Activated CD8-positive, alpha-beta T cell treated with anti-CD3 and anti-CD28 coated beads for 36 hours (primary cell): Measurements from ENCODE around the gene RNASE1. TPM values are rescaled to one million over a fixed set of nuclear protein-coding genes. Genes with fewer than 3 reads are reported as not detected.
A peak's percentile ranks its signal among the peaks of the same experiment; 100 is the strongest.

Experiments
- ATAC-seq: fragments of 200-7000 bp; cut with Tn5 transposase; one replicate; pipeline ENCODE4 v1.10.0; 2021; ENCODE audit warnings: mild to moderate bottlenecking, moderate library complexity
- CTCF ChIA-PET: fragments of 350-600 bp; sonication (Branson Sonifier 250); formaldehyde crosslinking; loops from one replicate; lab custom pipeline; 2021; ENCODE audit warnings: antibody characterized with exemption; lab: Charles Lee
- POLR2A ChIA-PET: fragments of 350-600 bp; sonication (Branson Sonifier 250); formaldehyde crosslinking; loops from one replicate; lab custom pipeline; 2021; ENCODE audit warnings: antibody characterized with exemption; lab: Charles Lee
- DNase-seq: peaks from one replicate; pipeline ENCODE4 v3.0.0-alpha.2; 2020
- H3K27ac Mint-ChIP-seq: one replicate; pipeline ENCODE4 v1.8.0; 2021; ENCODE audit warnings: mild to moderate bottlenecking, mixed read lengths
- H3K27me3 Mint-ChIP-seq: one replicate; pipeline ENCODE4 v1.8.0; 2021; ENCODE audit warnings: mixed read lengths
- H3K36me3 Mint-ChIP-seq: one replicate; pipeline ENCODE4 v1.8.0; 2021; ENCODE audit warnings: low read depth, mixed read lengths
- H3K4me1 Mint-ChIP-seq: one replicate; pipeline ENCODE4 v1.8.0; 2021; ENCODE audit warnings: low read depth, mixed read lengths
- H3K4me3 Mint-ChIP-seq: one replicate; pipeline ENCODE4 v1.8.0; 2021; ENCODE audit warnings: mild to moderate bottlenecking, moderate library complexity, mixed read lengths
- H3K9me3 Mint-ChIP-seq: one replicate; pipeline ENCODE4 v1.8.0; 2021; ENCODE audit warnings: mixed read lengths
- intact Hi-C: fragments of 100-400 bp; cut with micrococcal nuclease; formaldehyde crosslinking; loops from one replicate; pipeline ENCODE4 v1.10.0; 2022
- total RNA-seq, 2 experiments: library from RNA; stranded (reverse); gene quantifications; one replicate each; pipeline ENCODE4 v1.2.3, GENCODE V29; 2021
- TF ChIP-seq, protein P1 (sequence below): fragments of 200-600 bp; IDR thresholded peaks from one replicate; pipeline ENCODE4 v1.8.0; 2022; ENCODE audit warnings: antibody characterized with exemption, mild to moderate bottlenecking

Gene RNASE1
- total RNA-seq, 2 experiments from 2014 or later = not detected

GRCh38 chr14:20782280-20782890 lies 20.3 kb downstream of the RNASE1 start:
- Mint-ChIP-seq H3K9me3 (no peaks in the 10 kb centered on the region), H3K4me3 (peak overlapping the region; percentile 49), H3K4me1 (peaks cover 20% of the 10 kb centered on the region), H3K27me3 (peaks cover 2% of the 10 kb centered on the region), H3K36me3 (no peaks in the 10 kb centered on the region), H3K27ac (peak overlapping the region; percentile 39)
- DNase-seq = peak; percentile 4
- peak; percentile 67 for ATAC-seq
- intact Hi-C loops = no loop called here
- ChIA-PET POLR2A (no interaction called here), CTCF (interaction anchor here (1.1 to 1.9 kb wide), 3 partner anchors 26 to 322 kb away, joined by 3 to 8 read pairs (median 3); no protein-coding TSS in a partner anchor)
- TF ChIP-seq, protein P1, sequence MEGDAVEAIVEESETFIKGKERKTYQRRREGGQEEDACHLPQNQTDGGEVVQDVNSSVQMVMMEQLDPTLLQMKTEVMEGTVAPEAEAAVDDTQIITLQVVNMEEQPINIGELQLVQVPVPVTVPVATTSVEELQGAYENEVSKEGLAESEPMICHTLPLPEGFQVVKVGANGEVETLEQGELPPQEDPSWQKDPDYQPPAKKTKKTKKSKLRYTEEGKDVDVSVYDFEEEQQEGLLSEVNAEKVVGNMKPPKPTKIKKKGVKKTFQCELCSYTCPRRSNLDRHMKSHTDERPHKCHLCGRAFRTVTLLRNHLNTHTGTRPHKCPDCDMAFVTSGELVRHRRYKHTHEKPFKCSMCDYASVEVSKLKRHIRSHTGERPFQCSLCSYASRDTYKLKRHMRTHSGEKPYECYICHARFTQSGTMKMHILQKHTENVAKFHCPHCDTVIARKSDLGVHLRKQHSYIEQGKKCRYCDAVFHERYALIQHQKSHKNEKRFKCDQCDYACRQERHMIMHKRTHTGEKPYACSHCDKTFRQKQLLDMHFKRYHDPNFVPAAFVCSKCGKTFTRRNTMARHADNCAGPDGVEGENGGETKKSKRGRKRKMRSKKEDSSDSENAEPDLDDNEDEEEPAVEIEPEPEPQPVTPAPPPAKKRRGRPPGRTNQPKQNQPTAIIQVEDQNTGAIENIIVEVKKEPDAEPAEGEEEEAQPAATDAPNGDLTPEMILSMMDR = no peak

DNA sequence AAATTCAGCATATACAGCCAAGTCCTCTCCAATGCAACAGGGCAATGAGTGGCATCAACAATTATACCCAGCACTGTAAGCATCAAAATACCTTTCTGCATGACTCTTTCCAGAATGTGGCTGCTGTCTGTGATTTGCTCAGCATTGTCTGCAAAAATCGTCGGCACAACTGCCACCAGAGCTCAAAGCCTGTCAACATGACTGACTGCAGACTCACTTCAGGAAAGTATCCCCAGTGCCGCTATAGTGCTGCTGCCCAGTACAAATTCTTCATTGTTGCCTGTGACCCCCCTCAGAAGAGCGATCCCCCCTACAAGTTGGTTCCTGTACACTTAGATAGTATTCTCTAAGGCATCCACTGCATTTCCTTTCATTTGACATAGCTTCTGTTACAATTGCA lies 20.8 kb downstream of the RNASE1 start:
- DNase-seq = peak; percentile 5
- ChIA-PET POLR2A (no interaction called here), CTCF (interaction anchor here (0.7 to 1.9 kb wide), 5 partner anchors 25 to 322 kb away, joined by 3 to 8 read pairs (median 3); no protein-coding TSS in a partner anchor)
- ATAC-seq = no peak
- peaks cover 2% of the 10 kb centered on the region for H3K27me3 Mint-ChIP-seq
- peak overlapping the region; percentile 49 for H3K4me3 Mint-ChIP-seq
- no peaks in the 10 kb centered on the region for H3K36me3 Mint-ChIP-seq
- TF ChIP-seq, protein P1 = no peak
- H3K4me1 Mint-ChIP-seq = peaks cover 20% of the 10 kb centered on the region
- peak overlapping the region; percentile 39 for H3K27ac Mint-ChIP-seq
- H3K9me3 Mint-ChIP-seq = no peaks in the 10 kb centered on the region
- intact Hi-C loops = no loop called here

DNA sequence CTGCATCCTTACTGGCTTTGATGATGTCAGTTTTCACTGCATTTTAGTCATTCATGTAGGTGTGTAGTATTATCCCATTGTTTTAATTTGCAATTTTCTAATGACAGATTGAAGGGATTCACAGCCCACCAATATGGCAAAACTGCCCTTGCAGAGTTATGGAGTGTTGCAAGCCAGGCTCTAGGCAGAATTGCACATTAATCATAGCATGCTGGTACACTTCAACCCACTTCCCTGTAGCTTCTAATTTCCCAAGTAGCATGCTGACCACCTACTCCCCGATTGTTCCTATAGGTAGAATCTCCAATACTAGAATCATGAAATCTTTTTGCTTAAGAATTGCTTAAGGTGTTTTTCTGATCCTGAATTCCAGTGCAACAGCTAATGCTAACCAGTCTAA lies 26.7 kb downstream of the RNASE1 start:
- POLR2A ChIA-PET = no interaction called here
- Mint-ChIP-seq H3K27me3 (peaks cover 3% of the 10 kb centered on the region), H3K4me1 (peaks cover 2% of the 10 kb centered on the region), H3K27ac (no peak overlapping the region), H3K36me3 (no peaks in the 10 kb centered on the region), H3K4me3 (no peak overlapping the region), H3K9me3 (no peaks in the 10 kb centered on the region)
- no peak for ATAC-seq
- no peak for DNase-seq
- TF ChIP-seq, protein P1 = no peak
- CTCF ChIA-PET = interaction anchor here (1.0 to 1.8 kb wide), 3 partner anchors 85 to 195 kb away, joined by 3 to 4 read pairs (median 3); partner anchors contain the start of gene RNASE4
- intact Hi-C loops = no loop called here

- ATAC-seq (no peak), DNase-seq (no peak)
- TF ChIP-seq, protein P1 = no peak
- intact Hi-C loops = no loop called here
- Mint-ChIP-seq H3K4me1 (no peaks in the 10 kb centered on the region), H3K27ac (no peak overlapping the region), H3K9me3 (no peaks in the 10 kb centered on the region), H3K27me3 (peaks cover 6% of the 10 kb centered on the region), H3K4me3 (no peak overlapping the region), H3K36me3 (no peaks in the 10 kb centered on the region)
- CTCF ChIA-PET = interaction anchor here (1.0 to 1.8 kb wide), 3 partner anchors 84 to 196 kb away, joined by 3 to 4 read pairs (median 3); partner anchors contain the start of gene RNASE4
- POLR2A ChIA-PET = no interaction called here
These were observed 27.6 kb downstream of the RNASE1 start for GRCh38 chr14:20775043-20775442.

DNA sequence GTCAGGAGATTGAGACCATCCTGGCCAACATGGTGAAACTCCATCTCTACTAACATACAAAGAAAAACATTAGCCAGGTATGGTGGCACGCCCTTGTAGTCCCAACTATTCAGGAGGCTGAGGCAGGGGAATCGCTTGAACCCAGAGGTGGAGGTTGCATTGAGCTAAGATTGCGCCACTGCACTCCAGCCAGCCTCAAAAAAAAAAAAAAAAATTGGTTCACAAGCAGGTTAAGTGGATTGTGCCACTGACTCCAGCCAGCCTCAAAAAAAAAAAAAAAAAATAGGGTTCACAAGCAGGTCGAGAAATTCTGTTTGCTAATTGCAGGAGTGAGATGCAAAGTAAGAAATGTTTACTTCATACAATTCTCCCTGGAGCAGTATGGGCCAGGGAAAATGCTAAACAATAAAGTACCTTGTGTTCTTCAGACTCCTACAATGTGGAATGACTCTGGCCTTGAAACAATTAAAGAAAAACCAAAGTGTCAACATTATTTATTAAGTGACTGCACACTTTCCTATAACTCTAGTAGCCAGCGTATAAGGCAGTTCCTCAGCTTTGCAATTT lies 28.3 kb downstream of the RNASE1 start:
- POLR2A ChIA-PET = interaction anchor here (0.7 kb wide), 1 partner anchor 289 kb away, joined by 3 read pairs; no protein-coding TSS in a partner anchor
- H3K27me3 Mint-ChIP-seq = peaks cover 6% of the 10 kb centered on the region
- no peak overlapping the region for H3K27ac Mint-ChIP-seq
- CTCF ChIA-PET = interaction anchor here (1.8 kb wide), 1 partner anchor 197 kb away, joined by 4 read pairs; no protein-coding TSS in a partner anchor
- ATAC-seq (no peak), DNase-seq (no peak)
- H3K4me1 Mint-ChIP-seq = no peaks in the 10 kb centered on the region
- no peak overlapping the region for H3K4me3 Mint-ChIP-seq
- H3K36me3 Mint-ChIP-seq = no peaks in the 10 kb centered on the region
- no peaks in the 10 kb centered on the region for H3K9me3 Mint-ChIP-seq
- TF ChIP-seq, protein P1 = no peak
- intact Hi-C loops = no loop called here
